DOHH2 (cell line): ENCODE measurements around the gene ERFL.

Experiments
- EZH2phosphoT487 ChIP-seq: fragments of 200-600 bp; sonication (generic); IDR thresholded peaks from 2 replicates; pipeline ENCODE4 v1.6.1; 2017; ENCODE audit warnings: borderline replicate concordance, mild to moderate bottlenecking, antibody characterized with exemption, low read length, moderate library complexity, mixed read lengths
- TF ChIP-seq, protein P1 (sequence below): fragments of 200-600 bp; sonication (generic); IDR thresholded peaks from one replicate; pipeline ENCODE4 v1.5.1; 2014; ENCODE audit warnings: antibody characterized with exemption, mild to moderate bottlenecking, low read depth, low read length; ENCODE audit not compliant: poor library complexity, severe bottlenecking

DNA sequence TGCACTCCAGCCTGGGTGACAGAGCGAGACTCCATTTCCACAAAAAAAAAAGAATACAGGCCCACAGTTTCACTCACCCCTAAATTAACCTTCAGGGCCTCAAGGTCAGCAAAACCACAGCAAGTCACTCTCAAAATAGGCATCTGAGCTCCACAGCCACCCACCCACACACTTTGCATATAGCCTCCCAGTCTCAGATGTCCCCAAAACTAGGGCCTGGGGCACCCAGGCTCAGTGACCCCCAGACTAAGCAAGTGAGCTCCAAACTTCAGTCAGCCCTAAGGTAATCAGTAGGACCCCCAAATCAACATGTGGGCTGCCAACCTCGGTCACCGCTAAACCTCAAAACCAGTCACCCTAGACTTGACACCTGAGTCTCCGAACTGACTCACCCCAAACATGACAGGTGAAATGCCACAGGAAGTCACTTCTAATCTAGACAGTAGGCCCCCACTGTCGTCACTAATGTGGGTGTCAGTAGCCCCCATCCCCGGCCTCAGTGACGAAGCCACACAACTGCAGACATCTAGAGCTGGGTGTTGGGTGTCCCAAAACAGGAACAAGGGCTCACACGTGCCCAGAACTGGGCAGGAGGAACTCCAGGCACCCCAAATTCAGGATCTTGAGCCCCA lies 17.0 kb upstream of the ERFL start:
- TF ChIP-seq, protein P1, sequence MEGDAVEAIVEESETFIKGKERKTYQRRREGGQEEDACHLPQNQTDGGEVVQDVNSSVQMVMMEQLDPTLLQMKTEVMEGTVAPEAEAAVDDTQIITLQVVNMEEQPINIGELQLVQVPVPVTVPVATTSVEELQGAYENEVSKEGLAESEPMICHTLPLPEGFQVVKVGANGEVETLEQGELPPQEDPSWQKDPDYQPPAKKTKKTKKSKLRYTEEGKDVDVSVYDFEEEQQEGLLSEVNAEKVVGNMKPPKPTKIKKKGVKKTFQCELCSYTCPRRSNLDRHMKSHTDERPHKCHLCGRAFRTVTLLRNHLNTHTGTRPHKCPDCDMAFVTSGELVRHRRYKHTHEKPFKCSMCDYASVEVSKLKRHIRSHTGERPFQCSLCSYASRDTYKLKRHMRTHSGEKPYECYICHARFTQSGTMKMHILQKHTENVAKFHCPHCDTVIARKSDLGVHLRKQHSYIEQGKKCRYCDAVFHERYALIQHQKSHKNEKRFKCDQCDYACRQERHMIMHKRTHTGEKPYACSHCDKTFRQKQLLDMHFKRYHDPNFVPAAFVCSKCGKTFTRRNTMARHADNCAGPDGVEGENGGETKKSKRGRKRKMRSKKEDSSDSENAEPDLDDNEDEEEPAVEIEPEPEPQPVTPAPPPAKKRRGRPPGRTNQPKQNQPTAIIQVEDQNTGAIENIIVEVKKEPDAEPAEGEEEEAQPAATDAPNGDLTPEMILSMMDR: no peak
- TF ChIP-seq EZH2phosphoT487: no peak
